ENCODE results near the gene HES5. TPM values are rescaled to one million over a fixed set of nuclear protein-coding genes. Genes with fewer than 3 reads are reported as not detected.
A peak's percentile ranks its signal among the peaks of the same experiment; 100 is the strongest.

Gene HES5
- total and polyA plus RNA-seq, 2 of the 13 experiments (the other 11 are each of a cell fraction or from before 2014, with no cell fraction given), result not detected

GRCh38 chr1:2525920-2526823, 3.9 kb downstream of the HES5 start, which contains the start of gene PANK4 (continued):
- TF ChIP-seq ZNF407 (CRISPR knock-in tag; IDR thresholded peaks at IDR 0.05; ENCODE audit: not compliant biosample characterization) (no peak), HOXA3 (CRISPR knock-in tag; IDR thresholded peaks at IDR 0.05) (peak; percentile 76), CBFB (CRISPR knock-in tag; IDR thresholded peaks at IDR 0.05) (0 out of 2 replicates have a peak, but pooled peaks have one; percentile 16), SNAPC4 (CRISPR knock-in tag; IDR thresholded peaks at IDR 0.05) (peak; percentile 94), POLR2A (IDR thresholded peaks at IDR 0.05; ENCODE audit: insufficient read depth in 1 of 2, low read depth in 2 of 2, low read length in 2 of 2) (peak in 1 of 2 experiments; percentile 73; a peak in 2 of 4 replicates), ELF3 (CRISPR knock-in tag; IDR thresholded peaks at IDR 0.05) (peak; percentile 5; the same call in 1 of the 2 replicates), ZNF12 (CRISPR knock-in tag; IDR thresholded peaks at IDR 0.05) (no peak), POLR2AphosphoS5 (IDR thresholded peaks at IDR 0.05; ENCODE audit: low read depth, low read length) (peak; percentile 81), ETV6 (CRISPR knock-in tag; conservative IDR thresholded peaks at IDR 0.05) (no peak), ZNF143 (CRISPR knock-in tag; IDR thresholded peaks at IDR 0.05) (peak; percentile 94), FOXA3 (CRISPR knock-in tag; IDR thresholded peaks at IDR 0.05) (0 out of 2 replicates have a peak, but pooled peaks have one; percentile 22), PHF8 (CRISPR knock-in tag; IDR thresholded peaks at IDR 0.05) (peak; percentile 69), UBTF (CRISPR knock-in tag; IDR thresholded peaks at IDR 0.05) (peak; percentile 41; the same call in 1 of the 2 replicates)

All from HepG2 (cell line).